Activated naive CD8-positive, alpha-beta T cell (primary cell): ENCODE data around the gene TNFRSF21.
A peak's percentile ranks its signal among the peaks of the same experiment; 100 is the strongest.

Source experiments
- H3K27ac Mint-ChIP-seq: one replicate; pipeline ENCODE4 v1.8.0; 2021; ENCODE audit warnings: mixed read lengths
- H3K27me3 Mint-ChIP-seq: one replicate; pipeline ENCODE4 v1.8.0; 2021; ENCODE audit warnings: mixed read lengths
- H3K36me3 Mint-ChIP-seq: one replicate; pipeline ENCODE4 v1.8.0; 2021; ENCODE audit warnings: mixed read lengths
- H3K4me1 Mint-ChIP-seq: one replicate; pipeline ENCODE4 v1.8.0; 2021; ENCODE audit warnings: low read depth, mixed read lengths
- H3K4me3 Mint-ChIP-seq: one replicate; pipeline ENCODE4 v1.8.0; 2021; ENCODE audit warnings: mild to moderate bottlenecking, mixed read lengths
- H3K9me3 Mint-ChIP-seq: one replicate; pipeline ENCODE4 v1.8.0; 2021; ENCODE audit warnings: low read depth, mixed read lengths

TNFRSF21 gene

DNA sequence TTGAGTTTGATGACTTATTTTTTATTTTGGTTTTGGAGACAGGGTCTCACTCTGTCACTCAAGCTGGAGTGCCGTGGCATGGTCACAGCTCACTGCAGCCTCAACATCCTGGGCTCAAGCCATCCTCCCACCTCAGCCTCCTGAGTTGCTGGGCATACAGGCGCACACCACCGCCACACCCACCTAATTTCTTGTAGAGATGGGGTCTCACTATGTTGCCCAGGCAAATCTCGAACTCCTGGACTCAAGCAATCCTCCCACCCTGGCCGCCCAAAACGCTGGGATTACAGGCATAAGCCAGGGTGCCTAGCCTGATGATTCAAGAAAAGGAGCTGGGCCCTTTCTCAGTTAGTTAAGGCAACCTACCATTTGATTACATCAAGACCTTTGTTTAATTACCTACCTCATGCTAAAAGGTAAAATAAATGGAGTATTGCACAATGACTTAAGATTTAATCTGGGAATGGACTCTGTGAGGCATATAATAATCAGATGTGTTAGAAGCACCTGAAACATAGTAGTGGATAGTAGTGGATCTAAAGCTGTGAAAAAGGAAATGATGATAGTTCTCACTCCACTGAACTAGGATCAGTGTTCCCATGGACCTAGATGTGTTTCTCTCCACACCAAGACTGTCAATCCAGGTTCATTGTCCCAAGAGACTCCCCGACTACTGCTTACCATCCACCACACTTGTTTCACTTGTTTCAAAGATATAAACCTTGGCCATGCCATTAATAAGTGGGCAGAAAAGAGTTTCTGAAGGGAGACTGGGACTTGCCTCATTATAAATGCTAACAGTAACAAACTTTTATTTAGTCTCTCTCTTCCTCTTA lies 2.1 kb downstream of the TNFRSF21 start:
- peaks cover 22% of the 10 kb centered on the region for H3K27me3 Mint-ChIP-seq
- H3K36me3 Mint-ChIP-seq: no peaks in the 10 kb centered on the region
- no peak overlapping the region for H3K27ac Mint-ChIP-seq
- H3K9me3 Mint-ChIP-seq: no peaks in the 10 kb centered on the region
- peak overlapping the region; percentile 80 for H3K4me3 Mint-ChIP-seq
- peaks cover 10% of the 10 kb centered on the region for H3K4me1 Mint-ChIP-seq

- Mint-ChIP-seq H3K27me3 (peaks cover 20% of the 10 kb centered on the region), H3K4me1 (peaks cover 10% of the 10 kb centered on the region), H3K4me3 (no peak overlapping the region), H3K36me3 (no peaks in the 10 kb centered on the region), H3K9me3 (no peaks in the 10 kb centered on the region), H3K27ac (no peak overlapping the region)
These were observed 2.8 kb downstream of the TNFRSF21 start for GRCh38 chr6:47306887-47307286.

GRCh38 chr6:47303861-47304260 lies 5.8 kb downstream of the TNFRSF21 start:
- Mint-ChIP-seq H3K27ac (no peak overlapping the region), H3K9me3 (no peaks in the 10 kb centered on the region), H3K4me1 (peaks cover 6% of the 10 kb centered on the region), H3K27me3 (peaks cover 24% of the 10 kb centered on the region), H3K36me3 (no peaks in the 10 kb centered on the region), H3K4me3 (no peak overlapping the region)

DNA sequence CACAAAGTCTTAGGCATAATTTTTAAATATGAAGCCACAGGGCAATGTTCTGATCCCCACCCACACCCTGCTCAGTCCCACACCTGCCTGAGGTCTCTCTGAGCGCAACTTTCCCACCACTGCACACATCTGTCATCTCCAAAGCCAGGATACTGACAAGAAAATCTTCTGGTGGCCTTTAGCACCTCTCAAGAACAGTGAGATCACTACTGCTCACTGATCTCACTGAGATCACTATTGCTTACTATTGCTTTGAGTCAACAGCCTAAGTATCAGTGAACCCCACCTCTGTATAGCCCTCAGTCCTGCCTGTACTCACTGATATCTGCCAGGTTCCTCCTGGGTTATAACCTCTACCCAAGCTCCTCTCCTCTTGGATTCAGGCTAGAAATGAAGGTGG lies 6.4 kb downstream of the TNFRSF21 start:
- Mint-ChIP-seq H3K36me3 (no peaks in the 10 kb centered on the region), H3K27ac (no peak overlapping the region), H3K4me1 (peaks cover 3% of the 10 kb centered on the region), H3K27me3 (peaks cover 24% of the 10 kb centered on the region), H3K9me3 (no peaks in the 10 kb centered on the region), H3K4me3 (no peak overlapping the region)

DNA sequence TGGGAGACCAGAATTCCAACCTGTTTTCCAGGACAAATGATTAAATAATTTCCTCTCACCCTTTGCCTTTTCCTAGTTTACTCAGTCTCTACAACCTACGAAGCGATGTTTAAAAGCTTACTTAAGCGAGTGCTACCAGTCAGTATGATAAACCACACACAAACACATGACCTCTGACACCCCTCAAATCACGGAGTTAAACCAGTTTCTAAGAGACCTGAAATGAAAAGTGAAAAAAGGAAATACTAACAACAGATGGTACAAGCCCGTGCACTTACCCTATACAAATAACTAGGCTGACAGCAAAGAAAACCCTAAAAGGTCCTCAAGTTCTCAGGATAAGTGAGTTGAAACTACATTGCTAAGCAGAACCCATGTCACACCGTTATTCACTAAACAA lies 7.7 kb downstream of the TNFRSF21 start:
- Mint-ChIP-seq H3K27me3 (peaks cover 17% of the 10 kb centered on the region), H3K4me1 (no peaks in the 10 kb centered on the region), H3K36me3 (no peaks in the 10 kb centered on the region), H3K9me3 (no peaks in the 10 kb centered on the region), H3K27ac (no peak overlapping the region), H3K4me3 (no peak overlapping the region)

- no peaks in the 10 kb centered on the region for H3K4me1 Mint-ChIP-seq
- H3K27ac Mint-ChIP-seq: no peak overlapping the region
- H3K27me3 Mint-ChIP-seq: peaks cover 14% of the 10 kb centered on the region
- H3K9me3 Mint-ChIP-seq: no peaks in the 10 kb centered on the region
- no peak overlapping the region for H3K4me3 Mint-ChIP-seq
- no peaks in the 10 kb centered on the region for H3K36me3 Mint-ChIP-seq
These were observed 8.3 kb downstream of the TNFRSF21 start for GRCh38 chr6:47301441-47301840.

GRCh38 chr6:47300417-47300816 lies 9.3 kb downstream of the TNFRSF21 start:
- H3K9me3 Mint-ChIP-seq: no peaks in the 10 kb centered on the region
- H3K4me1 Mint-ChIP-seq: no peaks in the 10 kb centered on the region
- no peak overlapping the region for H3K4me3 Mint-ChIP-seq
- H3K27ac Mint-ChIP-seq: no peak overlapping the region
- H3K27me3 Mint-ChIP-seq: peaks cover 16% of the 10 kb centered on the region
- no peaks in the 10 kb centered on the region for H3K36me3 Mint-ChIP-seq

- Mint-ChIP-seq H3K27ac (no peak overlapping the region), H3K4me1 (no peaks in the 10 kb centered on the region), H3K9me3 (no peaks in the 10 kb centered on the region), H3K36me3 (no peaks in the 10 kb centered on the region), H3K27me3 (peaks cover 16% of the 10 kb centered on the region), H3K4me3 (no peak overlapping the region)
These were observed 9.7 kb downstream of the TNFRSF21 start for GRCh38 chr6:47299965-47300364.

GRCh38 chr6:47298475-47298874 lies 11.2 kb downstream of the TNFRSF21 start:
- Mint-ChIP-seq H3K27ac (no peak overlapping the region), H3K36me3 (no peaks in the 10 kb centered on the region), H3K4me1 (no peaks in the 10 kb centered on the region), H3K27me3 (peaks cover 12% of the 10 kb centered on the region), H3K9me3 (no peaks in the 10 kb centered on the region), H3K4me3 (no peak overlapping the region)

DNA sequence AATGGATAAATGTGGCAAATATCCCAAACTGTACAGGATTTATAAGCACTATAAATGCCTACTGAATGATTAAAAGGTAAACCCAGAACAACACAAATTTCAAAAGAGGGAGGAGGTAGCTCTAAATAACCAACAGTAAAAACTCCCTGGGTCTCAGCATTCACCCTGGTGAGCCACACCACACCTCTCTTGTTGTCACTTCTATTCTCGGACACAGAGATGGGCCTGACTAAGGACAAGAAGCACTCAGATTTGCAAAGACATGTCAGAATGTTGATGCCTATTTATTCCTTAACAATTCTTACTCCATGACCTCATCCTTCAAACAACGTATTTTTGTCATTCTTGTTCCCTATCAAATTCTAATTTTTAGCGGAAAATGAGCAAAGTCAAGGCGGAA lies 14.7 kb downstream of the TNFRSF21 start:
- H3K27ac Mint-ChIP-seq: no peak overlapping the region
- H3K27me3 Mint-ChIP-seq: peaks cover 3% of the 10 kb centered on the region
- H3K9me3 Mint-ChIP-seq: peaks cover 3% of the 10 kb centered on the region
- no peaks in the 10 kb centered on the region for H3K36me3 Mint-ChIP-seq
- H3K4me3 Mint-ChIP-seq: no peak overlapping the region
- no peaks in the 10 kb centered on the region for H3K4me1 Mint-ChIP-seq

- H3K4me3 Mint-ChIP-seq: no peak overlapping the region
- no peaks in the 10 kb centered on the region for H3K4me1 Mint-ChIP-seq
- H3K27me3 Mint-ChIP-seq: peaks cover 2% of the 10 kb centered on the region
- no peaks in the 10 kb centered on the region for H3K36me3 Mint-ChIP-seq
- H3K27ac Mint-ChIP-seq: no peak overlapping the region
- peaks cover 3% of the 10 kb centered on the region for H3K9me3 Mint-ChIP-seq
These were observed 16.8 kb downstream of the TNFRSF21 start for GRCh38 chr6:47292944-47293343.

DNA sequence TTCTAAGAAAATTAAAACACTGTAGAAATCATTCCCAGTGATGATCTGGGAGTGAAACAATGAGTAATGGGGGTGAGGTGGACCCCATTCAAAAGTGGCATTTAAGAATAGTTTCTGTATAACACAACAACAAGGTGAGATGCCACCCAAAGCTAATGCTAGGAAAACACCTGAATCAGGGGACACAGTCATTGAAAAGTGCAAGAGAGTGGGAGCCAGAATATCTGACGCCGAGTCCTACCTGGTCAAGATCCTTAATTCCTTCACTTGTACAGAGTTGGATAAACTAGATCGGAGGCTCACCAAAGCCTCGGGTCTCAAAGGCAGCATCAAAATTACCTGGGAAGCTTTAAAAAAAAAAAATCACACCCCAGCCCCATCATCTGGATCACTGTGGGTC lies 17.7 kb downstream of the TNFRSF21 start:
- no peaks in the 10 kb centered on the region for H3K4me1 Mint-ChIP-seq
- peaks cover 2% of the 10 kb centered on the region for H3K27me3 Mint-ChIP-seq
- peaks cover 3% of the 10 kb centered on the region for H3K9me3 Mint-ChIP-seq
- H3K36me3 Mint-ChIP-seq: no peaks in the 10 kb centered on the region
- H3K4me3 Mint-ChIP-seq: no peak overlapping the region
- H3K27ac Mint-ChIP-seq: no peak overlapping the region

- Mint-ChIP-seq H3K36me3 (no peaks in the 10 kb centered on the region), H3K27ac (no peak overlapping the region), H3K4me3 (no peak overlapping the region), H3K4me1 (no peaks in the 10 kb centered on the region), H3K9me3 (peaks cover 3% of the 10 kb centered on the region), H3K27me3 (peaks cover 2% of the 10 kb centered on the region)
These were observed 19.4 kb downstream of the TNFRSF21 start for GRCh38 chr6:47290124-47290834.

GRCh38 chr6:47288267-47289090 lies 21.2 kb downstream of the TNFRSF21 start:
- H3K4me1 Mint-ChIP-seq: no peaks in the 10 kb centered on the region
- H3K4me3 Mint-ChIP-seq: no peak overlapping the region
- H3K27me3 Mint-ChIP-seq: peaks cover 2% of the 10 kb centered on the region
- H3K36me3 Mint-ChIP-seq: no peaks in the 10 kb centered on the region
- H3K27ac Mint-ChIP-seq: no peak overlapping the region
- peaks cover 3% of the 10 kb centered on the region for H3K9me3 Mint-ChIP-seq

- H3K36me3 Mint-ChIP-seq: no peaks in the 10 kb centered on the region
- H3K4me3 Mint-ChIP-seq: no peak overlapping the region
- H3K27ac Mint-ChIP-seq: no peak overlapping the region
- peaks cover 3% of the 10 kb centered on the region for H3K9me3 Mint-ChIP-seq
- peaks cover 2% of the 10 kb centered on the region for H3K27me3 Mint-ChIP-seq
- H3K4me1 Mint-ChIP-seq: no peaks in the 10 kb centered on the region
These were observed 23.4 kb downstream of the TNFRSF21 start for GRCh38 chr6:47286301-47286700.
